PC-3 (cell line): ENCODE measurements around the gene FARP1.

ENCODE experiments used
- CTCF ChIP-seq: fragments of 300-600 bp; sonication (generic); conservative IDR thresholded peaks from 2 replicates; pipeline ENCODE4 v1.5.1; 2017; ENCODE audit warnings: antibody characterized with exemption, low read depth, mild to moderate bottlenecking, low read length
- EZH2phosphoT487 ChIP-seq: fragments of 300-600 bp; sonication (generic); IDR thresholded peaks from 2 replicates; pipeline ENCODE4 v1.6.1; 2018; ENCODE audit warnings: mild to moderate bottlenecking, antibody characterized with exemption, low read length, borderline replicate concordance

- TF ChIP-seq CTCF: 0 out of 2 replicates have a peak, but pooled peaks have one; percentile 21
- TF ChIP-seq EZH2phosphoT487: no peak
These were observed 254.3 kb downstream of the FARP1 start for GRCh38 chr13:98397221-98397620.
